ENCODE measurements around the gene ACSM5. TPM values are rescaled to one million over a fixed set of nuclear protein-coding genes. Genes with fewer than 3 reads are reported as not detected.
"Not testable (repeated sequence)": the region's sequence is repeated elsewhere in the genome, so short reads cannot be mapped to it uniquely, and the experiment has no call there.

ACSM5 gene
- total RNA-seq, 5 donors from 2014 or later (not counting 1 experiment from before 2014, with no cell fraction given): 0.26 to 0.28 TPM; not detected in 3

DNA sequence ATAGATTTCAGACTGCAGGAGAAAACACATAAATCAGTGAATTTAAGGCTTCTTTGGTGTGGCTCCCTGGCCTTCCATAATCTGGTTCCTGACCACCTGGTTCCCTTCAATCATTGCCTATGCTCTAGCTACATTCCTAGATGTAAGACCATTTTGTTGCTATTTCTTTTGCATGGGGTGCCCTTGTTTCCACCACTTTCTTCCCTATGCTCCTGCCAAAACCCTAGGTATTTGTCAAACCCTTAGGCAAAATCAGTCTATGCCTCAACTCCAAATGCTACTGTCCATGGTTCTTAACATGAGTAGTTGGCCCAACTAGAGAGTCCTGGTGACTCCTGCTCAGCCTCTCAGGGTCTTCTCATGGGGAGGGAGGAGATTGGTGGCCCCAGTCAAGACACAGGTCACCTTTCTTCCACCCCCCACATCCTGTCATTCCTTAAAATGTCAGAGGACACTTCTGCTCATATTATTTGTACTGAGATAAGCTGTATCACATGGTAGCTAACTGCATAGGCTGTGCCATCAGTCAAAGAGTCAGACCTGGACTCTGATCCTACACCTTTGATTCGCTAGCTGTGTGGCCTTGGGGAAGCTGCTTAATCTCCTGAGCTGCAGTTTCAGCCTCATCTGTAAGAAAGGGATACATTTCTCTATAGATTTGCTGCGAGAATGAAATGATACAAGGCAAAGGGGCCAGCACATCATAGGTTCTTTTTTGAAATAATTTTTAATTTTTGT is 15.0 kb downstream of the ACSM5 start:
- no peak for DNase-seq
- POLR2A ChIA-PET: no interaction called here
- 100% methylated on average over 1 of the region's 2 CpGs for WGBS (ENCODE audit: insufficient coverage)
- H3K9me3 Mint-ChIP-seq: no peaks in the 10 kb centered on the region
- no peak overlapping the region for H3K27ac Mint-ChIP-seq
- no peak overlapping the region for H3K4me3 Mint-ChIP-seq
- CTCF ChIA-PET: no interaction called here
- H3K4me1 Mint-ChIP-seq: no peaks in the 10 kb centered on the region
- Histone ChIP-seq H3K4me1 (ENCODE audit: control insufficient read depth in 1 of 2, extremely low read depth in 1 of 2, insufficient read depth in 2 of 2, low read length in 2 of 2) (no peaks in the 10 kb centered on the region), H3K27ac (ENCODE audit: low read length) (no peak overlapping the region), H3K9me3 (no peaks in the 10 kb centered on the region), H3K36me3 (ENCODE audit: control insufficient read depth in 2 of 2, extremely low read depth in 1 of 2, insufficient read depth in 1 of 2, low read length in 1 of 2) (no peaks in the 10 kb centered on the region), H3K4me3 (ENCODE audit: control insufficient read depth in 1 of 2, extremely low read depth in 1 of 2, low read length in 1 of 2) (no peak overlapping the region), H3K27me3 (replicated peaks in 1 of 2; ENCODE audit: control insufficient read depth in 2 of 2, extremely low read depth in 1 of 2, insufficient read depth in 2 of 2, low read length in 1 of 2) (peaks cover 0 to 4% of the 10 kb centered on the region in 2 experiments)
- no peaks in the 10 kb centered on the region for H3K36me3 Mint-ChIP-seq
- no peak for ATAC-seq (replicated peaks in 1 of 4)
- peaks cover 2 to 8% of the 10 kb centered on the region in 2 donors for H3K27me3 Mint-ChIP-seq

DNA sequence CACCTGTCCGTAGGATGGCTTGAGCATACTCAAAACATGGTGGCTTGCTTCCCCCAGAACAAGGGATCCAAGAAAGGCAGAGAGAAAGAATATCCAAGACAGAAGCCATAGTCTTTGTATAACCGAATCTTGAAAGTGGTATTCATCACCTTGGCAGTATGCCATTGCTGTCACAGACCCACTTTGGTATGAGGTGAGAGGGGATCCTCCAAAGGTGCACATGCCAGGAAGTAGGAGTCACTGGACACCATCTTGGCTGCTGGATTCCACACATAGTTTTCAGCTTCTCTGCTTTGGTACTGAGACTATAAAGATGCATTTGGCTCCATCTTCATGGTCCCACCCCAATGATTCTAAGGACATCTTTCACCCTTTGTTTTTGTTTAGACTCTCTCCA is 18.1 kb downstream of the ACSM5 start:
- H3K9me3 ChIP-seq; H3K27me3 Mint-ChIP-seq; H3K4me3 ChIP-seq (ENCODE audit: control insufficient read depth in 1 of 2, extremely low read depth in 1 of 2, low read length in 1 of 2); H3K27ac Mint-ChIP-seq; CTCF ChIA-PET; POLR2A ChIA-PET; H3K36me3 Mint-ChIP-seq; H3K4me1 Mint-ChIP-seq; H3K4me1 ChIP-seq (ENCODE audit: control insufficient read depth in 1 of 2, extremely low read depth in 1 of 2, insufficient read depth in 2 of 2, low read length in 2 of 2); H3K27me3 ChIP-seq (replicated peaks in 1 of 2; ENCODE audit: control insufficient read depth in 2 of 2, extremely low read depth in 1 of 2, insufficient read depth in 2 of 2, low read length in 1 of 2); H3K27ac ChIP-seq (ENCODE audit: low read length); H3K9me3 Mint-ChIP-seq; H3K4me3 Mint-ChIP-seq; ATAC-seq (replicated peaks in 1 of 4); H3K36me3 ChIP-seq (ENCODE audit: control insufficient read depth in 2 of 2, extremely low read depth in 1 of 2, insufficient read depth in 1 of 2, low read length in 1 of 2); DNase-seq: not testable (repeated sequence)
- no CpG with 5 or more reads among the region's 2 CpGs for WGBS (ENCODE audit: insufficient coverage)

DNA sequence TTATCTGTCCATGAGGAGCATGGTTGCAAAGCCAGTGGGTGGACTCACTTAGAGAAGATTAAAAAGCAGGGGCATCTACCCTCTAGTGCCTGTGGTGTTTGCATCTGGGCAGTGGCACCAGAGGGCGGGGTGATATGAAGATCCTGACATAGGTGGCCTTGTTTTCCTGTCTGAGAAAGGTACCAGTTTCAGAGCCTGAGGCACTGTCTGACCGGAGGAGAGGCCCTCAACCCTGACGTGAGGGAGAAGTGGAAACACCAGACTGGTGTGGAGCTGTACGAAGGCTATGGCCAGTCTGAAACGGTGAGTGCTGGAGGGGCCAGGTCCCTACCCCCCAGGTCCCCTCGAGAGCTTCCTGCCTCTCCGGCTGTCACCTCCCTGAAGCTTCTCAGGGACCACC is 20.2 kb downstream of the ACSM5 start:
- POLR2A ChIA-PET; H3K27ac Mint-ChIP-seq; H3K9me3 ChIP-seq; H3K4me1 Mint-ChIP-seq; H3K27me3 ChIP-seq (replicated peaks in 1 of 2; ENCODE audit: control insufficient read depth in 2 of 2, extremely low read depth in 1 of 2, insufficient read depth in 2 of 2, low read length in 1 of 2); ATAC-seq (replicated peaks in 1 of 4); H3K27ac ChIP-seq (ENCODE audit: low read length); H3K27me3 Mint-ChIP-seq; H3K36me3 ChIP-seq (ENCODE audit: control insufficient read depth in 2 of 2, extremely low read depth in 1 of 2, insufficient read depth in 1 of 2, low read length in 1 of 2); H3K4me3 Mint-ChIP-seq; DNase-seq; H3K9me3 Mint-ChIP-seq; H3K36me3 Mint-ChIP-seq; H3K4me1 ChIP-seq (ENCODE audit: control insufficient read depth in 1 of 2, extremely low read depth in 1 of 2, insufficient read depth in 2 of 2, low read length in 2 of 2); H3K4me3 ChIP-seq (ENCODE audit: control insufficient read depth in 1 of 2, extremely low read depth in 1 of 2, low read length in 1 of 2); CTCF ChIA-PET: not testable (repeated sequence)
- WGBS (ENCODE audit: insufficient coverage): 60% methylated on average over 3 of the region's 7 CpGs

DNA sequence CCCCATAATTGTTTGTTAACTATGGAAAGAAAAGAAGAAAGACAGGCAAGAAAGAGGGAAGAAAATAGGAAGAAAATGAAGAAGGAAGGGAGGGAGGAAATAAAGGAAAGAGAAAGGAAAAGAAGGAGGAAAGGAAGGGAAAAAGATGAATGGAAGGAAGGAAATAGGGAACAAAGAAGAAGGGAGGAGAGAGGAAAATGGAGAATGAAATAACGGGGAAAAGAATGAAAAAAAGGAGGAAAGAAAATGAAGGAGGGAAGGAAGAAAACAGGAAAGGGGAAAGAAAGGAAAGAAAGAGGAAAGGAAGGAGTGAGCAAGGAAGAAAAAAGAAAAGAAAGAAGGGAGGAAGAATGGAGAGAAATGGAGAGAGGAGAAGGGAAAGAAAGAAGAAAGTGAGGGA is 21.1 kb downstream of the ACSM5 start:
- H3K9me3 ChIP-seq; H3K27ac Mint-ChIP-seq; CTCF ChIA-PET; ATAC-seq (replicated peaks in 1 of 4); H3K27ac ChIP-seq (ENCODE audit: low read length); H3K4me3 Mint-ChIP-seq; DNase-seq; H3K9me3 Mint-ChIP-seq; H3K27me3 ChIP-seq (replicated peaks in 1 of 2; ENCODE audit: control insufficient read depth in 2 of 2, extremely low read depth in 1 of 2, insufficient read depth in 2 of 2, low read length in 1 of 2); POLR2A ChIA-PET; H3K4me1 Mint-ChIP-seq; H3K27me3 Mint-ChIP-seq; H3K36me3 Mint-ChIP-seq; H3K4me3 ChIP-seq (ENCODE audit: control insufficient read depth in 1 of 2, extremely low read depth in 1 of 2, low read length in 1 of 2); H3K4me1 ChIP-seq (ENCODE audit: control insufficient read depth in 1 of 2, extremely low read depth in 1 of 2, insufficient read depth in 2 of 2, low read length in 2 of 2); H3K36me3 ChIP-seq (ENCODE audit: control insufficient read depth in 2 of 2, extremely low read depth in 1 of 2, insufficient read depth in 1 of 2, low read length in 1 of 2): not testable (repeated sequence)
- 89% methylated on average over 1 of the region's 1 CpG for WGBS (ENCODE audit: insufficient coverage)

DNA sequence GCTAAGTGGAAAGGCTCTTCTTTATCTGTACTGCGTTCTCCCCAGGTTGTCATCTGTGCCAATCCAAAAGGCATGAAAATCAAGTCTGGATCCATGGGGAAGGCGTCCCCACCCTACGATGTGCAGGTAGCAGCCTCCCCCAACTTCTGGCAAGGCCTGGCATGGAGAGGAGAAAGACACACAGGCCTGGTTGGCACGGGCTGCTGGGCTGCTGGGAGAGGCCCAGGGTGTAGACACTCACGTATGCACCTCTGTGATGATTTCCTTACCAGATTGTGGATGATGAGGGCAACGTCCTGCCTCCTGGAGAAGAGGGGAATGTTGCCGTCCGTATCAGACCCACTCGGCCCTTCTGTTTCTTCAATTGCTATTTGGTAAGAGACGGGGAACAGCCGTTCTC is 21.6 kb downstream of the ACSM5 start:
- peaks cover 0 to 4% of the 10 kb centered on the region in 2 experiments for H3K27me3 ChIP-seq (replicated peaks in 1 of 2; ENCODE audit: control insufficient read depth in 2 of 2, extremely low read depth in 1 of 2, insufficient read depth in 2 of 2, low read length in 1 of 2)
- H3K27ac ChIP-seq (ENCODE audit: low read length): no peak overlapping the region
- Mint-ChIP-seq H3K27me3 (peaks cover 2 to 8% of the 10 kb centered on the region in 2 donors), H3K4me1 (no peaks in the 10 kb centered on the region), H3K4me3 (no peak overlapping the region), H3K36me3 (no peaks in the 10 kb centered on the region), H3K9me3 (no peaks in the 10 kb centered on the region), H3K27ac (no peak overlapping the region)
- POLR2A ChIA-PET: no interaction called here
- no peak overlapping the region for H3K4me3 ChIP-seq (ENCODE audit: control insufficient read depth in 1 of 2, extremely low read depth in 1 of 2, low read length in 1 of 2)
- H3K4me1 ChIP-seq (ENCODE audit: control insufficient read depth in 1 of 2, extremely low read depth in 1 of 2, insufficient read depth in 2 of 2, low read length in 2 of 2): no peaks in the 10 kb centered on the region
- CTCF ChIA-PET: no interaction called here
- no peak for DNase-seq
- ATAC-seq (replicated peaks in 1 of 4): no peak
- WGBS (ENCODE audit: insufficient coverage): 78% methylated on average over 5 of the region's 11 CpGs
- no peaks in the 10 kb centered on the region for H3K36me3 ChIP-seq (ENCODE audit: control insufficient read depth in 2 of 2, extremely low read depth in 1 of 2, insufficient read depth in 1 of 2, low read length in 1 of 2)
- no peaks in the 10 kb centered on the region for H3K9me3 ChIP-seq

DNA sequence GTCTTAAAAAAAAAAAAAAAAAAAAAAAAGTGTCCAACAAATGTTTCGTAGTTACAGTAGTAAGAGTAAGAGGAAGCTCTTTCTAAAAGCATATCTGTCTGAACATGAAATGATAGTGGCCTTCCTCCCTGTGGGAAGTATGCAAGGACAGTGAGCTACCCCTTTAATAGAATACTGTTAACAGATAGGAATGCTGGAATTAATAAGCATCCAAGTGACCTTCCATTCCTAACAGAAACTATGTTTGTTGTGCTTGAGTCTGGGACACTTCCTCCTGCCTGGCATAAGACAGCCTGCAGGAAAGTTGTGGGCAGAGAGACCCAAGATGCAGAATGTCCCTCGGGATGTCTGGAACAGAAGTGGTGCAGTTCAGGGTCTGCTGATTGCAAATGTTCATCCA is 29.6 kb downstream of the ACSM5 start:
- H3K9me3 Mint-ChIP-seq; H3K27ac ChIP-seq (ENCODE audit: low read length); H3K4me1 ChIP-seq (ENCODE audit: control insufficient read depth in 1 of 2, extremely low read depth in 1 of 2, insufficient read depth in 2 of 2, low read length in 2 of 2); H3K36me3 ChIP-seq (ENCODE audit: control insufficient read depth in 2 of 2, extremely low read depth in 1 of 2, insufficient read depth in 1 of 2, low read length in 1 of 2); ATAC-seq (replicated peaks in 1 of 4); H3K27me3 ChIP-seq (replicated peaks in 1 of 2; ENCODE audit: control insufficient read depth in 2 of 2, extremely low read depth in 1 of 2, insufficient read depth in 2 of 2, low read length in 1 of 2); H3K4me3 Mint-ChIP-seq; H3K4me3 ChIP-seq (ENCODE audit: control insufficient read depth in 1 of 2, extremely low read depth in 1 of 2, low read length in 1 of 2); H3K4me1 Mint-ChIP-seq; H3K9me3 ChIP-seq; H3K27me3 Mint-ChIP-seq; DNase-seq; H3K27ac Mint-ChIP-seq; H3K36me3 Mint-ChIP-seq: not testable (repeated sequence)
- POLR2A ChIA-PET: interaction anchor here in 1 of 2 donors (0.6 kb wide), 1 partner anchor 492 kb away, joined by 3 read pairs; no protein-coding TSS in a partner anchor
- WGBS (ENCODE audit: insufficient coverage): no CpG with 5 or more reads among the region's 2 CpGs
- CTCF ChIA-PET: interaction anchor here (0.7 kb wide), 2 partner anchors 56 to 78 kb away, joined by 4 to 7 read pairs; no protein-coding TSS in a partner anchor

DNA sequence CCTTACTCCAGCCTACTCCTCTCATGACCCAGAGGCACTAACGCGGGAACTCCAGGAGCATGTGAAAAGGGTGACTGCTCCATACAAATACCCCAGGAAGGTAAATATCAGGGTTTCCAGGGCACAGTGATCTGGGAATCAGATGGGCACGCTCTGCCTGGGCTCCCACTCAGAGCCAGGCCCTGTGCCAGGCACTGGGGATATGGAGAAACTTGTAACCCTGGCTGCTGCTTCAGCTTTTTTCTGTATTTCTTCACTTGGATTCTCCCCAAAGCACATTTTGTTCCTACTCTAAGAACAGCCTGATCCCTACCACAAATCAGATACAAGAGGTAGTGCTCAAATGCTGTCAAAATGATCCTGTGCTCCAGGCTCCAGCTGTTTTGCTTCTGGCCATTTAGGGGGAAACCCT is 30.5 kb downstream of the ACSM5 start:
- H3K9me3 Mint-ChIP-seq; H3K27me3 ChIP-seq (replicated peaks in 1 of 2; ENCODE audit: control insufficient read depth in 2 of 2, extremely low read depth in 1 of 2, insufficient read depth in 2 of 2, low read length in 1 of 2); H3K4me3 Mint-ChIP-seq; H3K4me1 ChIP-seq (ENCODE audit: control insufficient read depth in 1 of 2, extremely low read depth in 1 of 2, insufficient read depth in 2 of 2, low read length in 2 of 2); DNase-seq; H3K27ac Mint-ChIP-seq; ATAC-seq (replicated peaks in 1 of 4); H3K27me3 Mint-ChIP-seq; H3K4me3 ChIP-seq (ENCODE audit: control insufficient read depth in 1 of 2, extremely low read depth in 1 of 2, low read length in 1 of 2); H3K36me3 ChIP-seq (ENCODE audit: control insufficient read depth in 2 of 2, extremely low read depth in 1 of 2, insufficient read depth in 1 of 2, low read length in 1 of 2); CTCF ChIA-PET; H3K36me3 Mint-ChIP-seq; H3K9me3 ChIP-seq; POLR2A ChIA-PET; H3K27ac ChIP-seq (ENCODE audit: low read length); H3K4me1 Mint-ChIP-seq: not testable (repeated sequence)
- WGBS (ENCODE audit: insufficient coverage): 67% methylated on average over 1 of the region's 3 CpGs

Measured in T-cell (primary cell).